ENCODE measurements around the gene HAND2.

GRCh38 chr4:173578956-173579355 lies 48.9 kb upstream of the HAND2 start:
- no peak for TF ChIP-seq EZH2 (IDR thresholded peaks at IDR 0.05; ENCODE audit: low read depth, unreplicated experiment)
- TF ChIP-seq CTCF (conservative IDR thresholded peaks at IDR 0.05; ENCODE audit: low read depth in 2 of 2) = no peak

Data from GM23338 (cell line).